Measurements from ENCODE around the gene SLC9A6. TPM values are rescaled to one million over a fixed set of nuclear protein-coding genes. Genes with fewer than 3 reads are reported as not detected.

SLC9A6 gene
- total and polyA plus RNA-seq, 2 of the 8 experiments (the other 6 are each of a cell fraction or from before 2014, with no cell fraction given): 8.0 to 14.1 TPM

- no peak for TF ChIP-seq RXRA (IDR thresholded peaks at IDR 0.05; ENCODE audit: insufficient read depth, low read depth, low read length)
Measured at GRCh38 chrX:136047016-136047642, 61.9 kb downstream of the SLC9A6 start (continued).
